NCI-H2196 treated with DMSO at 0.1 percent for 48 hours (cell line): ENCODE data around the gene ZP1.

Experiments used
- DNase-seq: peaks from one replicate; lab custom pipeline; 2025; ENCODE audit not compliant: unreplicated experiment; lab: John Stamatoyannopoulos, UW

The ZP1 gene

DNA sequence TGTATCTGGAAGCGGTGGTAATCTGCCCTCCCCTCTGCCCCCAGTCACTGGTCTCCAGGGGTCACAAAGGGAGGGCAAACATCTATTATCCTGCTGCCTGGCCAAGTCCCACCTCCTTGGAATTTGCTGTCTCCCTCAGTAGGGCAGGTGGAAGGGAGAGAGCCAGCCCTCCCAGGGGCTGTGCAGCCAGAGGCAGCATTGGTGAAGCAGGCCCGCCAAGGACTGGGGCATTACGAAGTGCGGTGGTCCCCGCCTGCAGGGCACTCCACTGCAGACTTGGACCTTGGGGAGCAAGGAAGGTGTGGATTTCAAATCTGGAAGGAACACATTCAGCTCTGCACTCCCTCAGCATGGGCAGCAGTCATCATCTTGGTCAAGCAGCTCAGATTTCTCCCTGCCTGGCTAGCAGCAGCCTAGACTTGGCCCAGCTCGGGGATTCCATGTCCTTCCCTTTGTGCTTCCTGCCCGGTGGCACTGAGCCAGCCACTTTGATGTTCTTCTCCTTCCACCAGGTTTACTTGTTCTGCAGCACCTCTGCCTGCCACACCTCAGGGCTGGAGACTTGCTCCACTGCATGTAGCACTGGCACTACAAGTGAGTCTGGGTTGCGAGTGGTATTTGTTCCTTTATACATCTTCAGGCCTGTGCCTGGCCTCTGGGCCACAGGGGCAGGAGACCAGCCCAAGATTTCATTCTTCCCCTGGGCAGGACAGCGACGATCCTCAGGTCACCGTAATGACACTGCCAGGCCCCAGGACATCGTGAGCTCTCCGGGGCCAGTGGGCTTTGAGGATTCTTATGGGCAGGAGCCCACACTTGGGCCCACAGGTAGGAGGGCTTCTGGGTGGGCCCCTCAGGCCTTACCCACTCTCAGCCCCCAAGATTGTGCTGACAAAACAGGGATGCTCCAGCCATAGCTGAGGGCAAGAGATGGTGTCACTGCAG lies 7.4 kb downstream of the ZP1 start:
- peak; percentile 32 for DNase-seq

DNA sequence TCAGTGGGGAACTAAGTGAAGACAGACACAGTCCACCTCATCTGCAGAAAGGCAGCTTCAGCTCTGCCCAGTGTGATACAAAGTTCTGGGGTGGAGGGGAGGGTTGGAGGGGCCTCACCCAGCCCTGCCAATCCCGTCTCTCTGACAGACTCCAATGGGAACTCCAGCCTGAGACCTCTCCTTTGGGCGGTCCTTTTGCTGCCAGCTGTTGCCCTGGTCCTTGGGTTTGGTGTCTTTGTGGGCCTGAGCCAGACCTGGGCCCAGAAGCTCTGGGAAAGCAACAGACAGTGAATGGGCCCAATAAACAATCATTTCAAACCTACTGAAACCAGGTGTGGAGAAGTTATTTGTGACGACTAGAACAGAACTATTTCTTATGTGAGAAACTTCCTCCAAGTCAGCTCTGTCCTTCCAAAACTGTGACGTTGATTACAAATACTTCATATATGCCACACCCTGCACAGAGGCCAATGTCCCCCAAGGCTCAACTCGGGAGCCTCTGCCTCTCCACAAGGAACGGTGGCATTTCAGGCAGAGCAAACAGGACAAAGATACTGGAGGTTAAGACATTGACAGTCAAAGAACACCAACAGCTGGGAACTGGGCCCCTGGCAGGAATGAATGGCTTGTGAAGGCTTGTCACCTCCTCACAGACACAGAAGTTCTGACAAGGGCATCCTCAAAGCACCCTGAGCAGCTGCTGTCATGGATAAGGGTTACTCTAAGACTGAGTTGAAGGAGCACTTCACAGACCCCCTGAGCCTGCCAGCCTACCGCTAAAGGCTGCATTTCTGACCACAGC lies 8.2 kb downstream of the ZP1 start:
- DNase-seq = no peak

DNA sequence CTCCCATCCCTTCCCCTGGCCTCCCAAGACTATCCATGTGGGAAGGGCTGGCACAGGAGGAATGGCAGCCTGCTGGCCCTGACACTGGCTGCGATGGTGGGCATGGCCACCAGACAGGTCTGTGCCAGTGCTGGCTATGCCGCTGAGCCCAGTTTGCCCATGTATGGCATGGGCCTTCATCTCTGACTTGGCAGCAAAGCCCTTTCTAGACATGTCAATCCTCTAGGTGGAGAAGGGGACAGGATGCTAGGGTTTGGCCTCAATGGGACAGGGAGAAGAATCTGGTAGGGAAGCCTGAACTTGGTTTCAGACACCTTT lies 8.8 kb downstream of the ZP1 start:
- no peak for DNase-seq

DNA sequence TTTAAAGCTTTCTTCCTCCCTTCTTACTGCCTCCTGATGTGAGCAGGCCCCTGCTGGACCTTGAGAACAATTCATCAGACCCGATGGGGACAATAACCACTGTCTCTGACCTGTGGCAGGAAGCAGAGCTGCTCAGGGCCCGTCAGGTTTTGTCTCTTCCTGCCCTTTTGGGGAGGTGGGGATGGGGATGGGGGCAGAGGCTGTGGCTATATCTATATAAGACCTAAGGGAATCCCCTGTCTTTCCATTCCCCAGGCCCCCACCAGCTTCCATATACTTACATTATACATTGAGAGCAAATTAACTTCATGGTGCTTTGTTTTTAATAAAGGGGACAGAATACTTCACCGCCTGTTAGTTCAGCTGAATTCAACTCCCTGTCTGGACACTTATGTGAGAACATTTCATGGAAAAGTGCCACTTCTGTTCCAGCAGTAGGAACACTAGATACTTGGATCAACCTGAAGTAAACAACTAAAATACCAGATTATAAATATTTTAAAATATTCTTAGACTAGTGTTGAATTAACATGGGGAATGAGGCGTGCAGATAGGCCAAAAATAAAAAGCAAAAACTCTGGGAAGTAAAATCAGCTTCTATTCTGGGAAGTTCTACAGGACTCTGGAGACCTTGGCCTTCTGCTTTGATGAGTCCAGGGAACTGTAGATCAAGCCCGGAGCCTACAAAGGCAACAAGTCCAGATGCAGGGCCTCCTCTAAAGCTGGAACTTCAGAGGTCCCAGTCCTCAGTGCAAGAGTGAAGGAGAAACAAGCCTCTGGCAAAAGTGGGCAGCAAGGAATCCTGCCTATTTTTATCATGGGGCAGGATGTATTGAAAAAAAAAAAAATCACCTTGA lies 11.1 kb downstream of the ZP1 start:
- no peak for DNase-seq

DNA sequence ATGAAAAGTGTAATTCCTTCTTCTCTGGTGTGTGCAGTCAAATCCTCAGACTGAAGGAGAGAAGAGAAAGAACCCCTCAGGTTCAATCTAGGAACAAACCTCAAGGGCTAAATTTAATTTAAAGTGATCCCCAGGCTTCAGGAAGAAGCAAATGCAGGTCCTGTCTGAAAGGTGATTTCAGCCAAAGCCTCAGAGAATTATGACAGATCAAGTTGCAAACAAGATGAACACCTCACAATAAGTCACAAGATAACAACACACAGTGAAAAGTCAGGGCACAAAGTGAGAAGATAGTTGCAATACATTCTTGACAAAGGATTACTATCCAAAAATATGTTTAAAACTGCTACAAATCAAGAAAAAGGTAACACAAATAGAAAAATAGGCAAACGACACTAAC lies 11.8 kb downstream of the ZP1 start:
- no peak for DNase-seq

DNA sequence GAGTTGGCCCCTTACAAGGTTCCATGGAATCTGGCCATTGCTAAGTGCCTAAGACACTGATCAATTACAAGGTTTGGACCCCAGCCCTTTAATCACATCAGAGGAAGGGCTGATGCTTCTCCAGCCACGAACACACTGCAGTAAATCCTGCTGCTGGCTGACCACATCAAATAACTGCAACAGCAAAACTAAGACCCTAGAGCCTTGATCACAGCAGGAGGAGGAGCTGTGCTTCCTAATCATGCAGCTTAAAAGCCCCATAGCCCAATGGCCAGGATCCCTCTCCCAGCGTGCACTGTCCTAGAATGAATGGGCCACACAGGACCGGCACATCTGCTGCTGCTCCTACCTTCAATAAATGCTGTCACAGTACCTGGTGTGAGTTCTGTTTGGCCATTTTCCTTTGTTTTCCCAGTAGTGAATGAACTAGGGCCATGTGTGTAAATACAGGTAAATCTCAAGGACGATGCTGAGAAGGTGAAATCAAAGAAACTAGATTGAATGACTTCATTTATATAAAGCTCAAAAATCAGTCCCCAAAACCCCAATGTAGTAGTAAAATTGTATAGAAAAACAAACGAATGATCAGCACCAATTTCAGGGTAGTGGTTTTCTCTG lies 12.7 kb downstream of the ZP1 start:
- no peak for DNase-seq

DNA sequence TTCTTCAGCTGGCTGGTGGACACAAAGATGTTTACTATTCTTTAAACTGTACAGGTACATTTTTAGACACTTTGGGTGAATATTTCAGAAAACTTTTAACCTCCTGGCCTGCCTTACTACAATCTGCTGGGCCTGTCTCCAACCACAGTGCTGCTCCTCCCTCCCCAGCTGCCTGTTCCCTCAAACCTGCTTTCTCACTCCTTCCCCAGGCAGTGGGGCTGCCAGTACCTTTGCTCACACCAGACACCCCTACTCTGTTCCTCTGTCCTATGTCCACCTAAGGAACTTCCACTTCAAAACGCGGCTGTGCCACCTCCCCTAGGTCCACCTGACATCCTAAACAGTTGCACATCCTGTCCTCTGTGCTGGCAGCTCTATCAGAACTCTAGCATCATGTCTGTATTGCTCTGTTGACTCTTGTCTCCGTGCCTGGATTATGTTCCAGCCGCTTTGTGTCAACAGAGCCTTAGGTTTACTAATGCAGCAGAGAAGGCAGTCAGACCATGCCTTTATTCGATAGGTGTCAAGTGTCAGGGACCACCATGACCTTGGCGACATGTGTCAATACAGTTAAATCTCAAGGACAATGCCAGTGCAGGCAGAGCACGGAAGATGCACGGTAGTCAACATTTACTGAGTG lies 13.4 kb downstream of the ZP1 start:
- DNase-seq = peak; percentile 45

DNA sequence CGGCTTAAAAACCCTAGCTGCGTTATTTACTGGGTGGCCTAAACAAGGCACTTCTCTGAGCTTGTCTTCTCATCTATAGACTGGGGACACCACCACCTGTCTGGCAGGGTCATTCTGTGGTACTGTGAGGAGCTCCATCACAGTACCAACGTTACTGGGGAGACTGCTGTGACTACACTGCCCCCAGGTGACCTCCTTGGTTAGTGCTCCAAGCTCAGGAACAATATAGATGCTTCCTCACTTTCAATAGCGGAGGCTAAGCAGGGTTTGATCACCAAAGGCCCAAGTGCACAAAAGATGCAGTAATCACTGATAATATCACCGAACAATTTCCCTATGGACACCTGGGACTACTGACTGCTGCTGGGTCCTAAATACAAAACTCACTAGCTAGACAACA lies 20.2 kb downstream of the ZP1 start:
- DNase-seq = peak; percentile 74

DNA sequence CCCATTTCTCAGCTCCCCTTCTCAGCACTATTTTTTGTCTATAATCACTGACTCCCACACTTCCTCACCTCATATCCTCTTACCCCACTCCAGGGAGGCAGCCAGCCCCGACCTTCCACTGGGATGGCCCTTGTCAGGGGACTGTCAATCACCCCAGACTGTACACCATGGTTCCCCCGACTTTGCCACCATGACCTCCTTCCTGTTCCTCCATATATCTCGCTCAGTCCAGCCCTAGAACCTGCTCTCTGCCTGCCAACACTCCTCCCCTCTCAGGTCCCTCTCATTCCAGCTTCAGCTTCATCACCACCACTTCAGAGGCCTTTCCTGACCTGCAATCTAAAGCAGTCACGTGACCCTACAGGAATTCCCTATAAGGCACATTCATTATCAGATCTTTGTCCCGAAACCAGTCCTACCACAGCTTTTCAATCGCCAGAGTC lies 22.5 kb downstream of the ZP1 start:
- DNase-seq = no peak

DNA sequence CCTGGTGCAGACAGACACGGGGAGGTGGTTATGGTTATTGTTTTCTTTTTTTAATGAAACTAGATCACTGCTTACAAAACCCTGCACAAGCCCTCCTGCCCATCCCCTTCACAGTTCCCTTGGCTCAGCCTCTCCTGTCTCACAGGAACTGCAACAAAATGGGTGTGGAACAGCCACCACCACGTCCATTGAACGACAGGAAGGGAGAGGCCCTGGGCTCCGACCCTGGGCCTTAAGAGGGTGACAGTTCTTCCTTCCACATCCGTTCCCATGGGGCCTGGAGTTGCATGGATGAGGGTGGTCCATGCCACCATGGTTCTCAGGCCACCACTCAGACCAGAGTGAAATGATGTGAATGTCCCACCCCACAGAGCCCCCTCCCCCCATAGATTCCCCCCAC lies 23.4 kb downstream of the ZP1 start:
- no peak for DNase-seq

DNA sequence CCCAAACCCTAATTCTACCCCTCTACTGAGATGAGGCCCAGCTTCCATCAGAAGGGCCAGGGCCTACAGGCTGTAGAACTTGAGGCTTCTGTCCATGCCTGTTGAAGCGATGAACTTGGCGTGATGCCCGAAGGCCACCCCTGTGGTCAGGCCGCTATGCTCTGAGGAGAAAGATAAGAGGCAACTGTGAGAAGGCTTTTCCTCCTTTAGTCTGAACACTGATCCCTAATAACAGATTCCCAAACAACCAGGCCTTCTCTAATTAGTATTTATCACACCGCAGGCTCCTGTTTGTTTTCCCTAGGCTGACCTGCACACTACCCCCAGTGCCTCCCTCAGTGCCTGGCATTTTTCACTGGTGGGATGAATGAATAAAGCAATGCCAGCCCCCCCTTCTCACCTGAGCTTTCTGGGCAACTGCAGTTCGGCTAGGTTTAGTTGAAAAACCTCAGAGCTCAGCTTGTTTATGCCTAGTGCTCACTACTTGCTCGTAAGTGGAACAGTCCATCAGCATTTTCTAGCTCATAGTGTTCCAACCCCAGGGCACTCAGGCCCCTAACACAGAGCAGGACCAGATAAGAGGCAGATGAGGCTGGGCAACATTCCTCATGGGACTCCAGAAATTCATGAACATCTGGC lies 23.9 kb downstream of the ZP1 start:
- no peak for DNase-seq

DNA sequence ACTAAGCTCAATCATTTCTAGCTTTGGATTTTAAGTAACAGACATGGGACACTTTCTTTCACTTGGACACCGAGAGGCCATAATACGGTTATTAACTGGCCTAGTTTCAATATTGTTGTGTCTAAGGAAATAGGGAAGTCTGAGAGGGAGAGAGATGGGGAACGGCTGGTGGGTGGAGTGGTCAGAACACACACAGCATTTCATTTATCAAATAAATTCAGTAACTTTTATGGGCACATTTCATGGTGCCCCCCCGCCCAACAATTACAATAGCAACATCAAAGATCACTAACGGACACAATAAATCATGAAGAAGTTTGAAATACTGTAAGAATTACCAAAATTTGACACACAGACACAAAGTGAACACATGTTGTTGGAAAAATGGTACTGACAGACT lies 28.3 kb downstream of the ZP1 start:
- no peak for DNase-seq

DNA sequence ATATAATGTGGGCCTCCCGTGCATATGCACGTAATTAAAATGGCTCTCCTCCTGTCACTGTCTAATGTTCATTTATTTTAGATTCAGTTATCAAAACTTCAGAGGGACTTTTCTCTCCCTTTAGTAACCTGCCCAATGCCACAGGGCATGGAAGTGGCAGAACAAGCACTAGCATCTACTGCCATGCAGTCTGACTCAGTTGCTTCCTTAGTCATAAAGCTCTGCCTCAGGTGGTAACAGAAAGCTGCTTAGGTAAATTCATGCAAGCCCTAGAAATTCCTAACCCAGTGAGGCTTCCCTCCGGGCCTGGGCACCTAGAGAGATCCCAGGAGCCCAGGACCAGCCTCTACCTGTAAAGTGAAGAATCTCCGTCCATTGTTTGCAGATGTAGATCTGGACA lies 30.2 kb downstream of the ZP1 start:
- DNase-seq = no peak

DNA sequence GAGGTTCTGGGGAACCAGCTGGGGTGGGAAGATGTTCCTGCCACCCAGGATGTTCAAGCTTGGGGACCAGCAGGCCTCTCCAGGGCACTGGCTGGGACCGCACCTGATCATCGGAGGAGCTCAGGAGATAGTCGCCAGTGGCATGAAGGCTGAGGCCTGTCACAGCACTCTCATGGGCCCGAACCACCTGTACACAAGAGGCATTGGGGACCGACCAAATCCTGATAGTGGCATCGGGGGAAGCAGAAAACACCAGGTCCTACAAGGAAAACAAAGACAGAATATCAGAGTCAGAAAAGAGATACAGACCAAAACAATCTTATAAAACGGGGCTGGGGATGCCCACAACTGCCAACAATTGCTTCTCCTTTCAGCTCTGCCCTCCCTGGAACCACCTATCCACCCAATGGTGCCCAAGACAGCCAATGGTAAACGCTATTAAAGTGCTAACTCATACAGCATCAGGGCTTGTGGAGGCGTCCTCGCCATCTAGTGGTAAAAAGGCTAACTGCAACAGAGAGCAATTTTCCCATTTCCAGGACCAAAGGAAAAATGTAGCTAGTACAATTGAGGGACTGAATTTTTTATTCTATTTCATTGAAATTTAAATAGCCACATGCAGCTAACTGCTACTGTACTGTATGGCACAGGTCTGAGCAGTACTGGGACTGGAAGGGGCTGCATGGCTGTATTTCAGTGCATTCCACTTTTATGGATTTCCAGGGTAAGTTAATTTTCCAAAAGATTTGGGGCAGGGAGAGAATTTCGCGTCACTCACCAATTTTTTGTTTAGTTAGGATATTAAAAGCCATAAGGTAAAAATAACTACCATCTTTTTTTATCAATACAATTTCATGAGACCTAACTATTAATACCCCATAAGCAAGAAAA lies 31.9 kb downstream of the ZP1 start:
- peak; percentile 40 for DNase-seq

DNA sequence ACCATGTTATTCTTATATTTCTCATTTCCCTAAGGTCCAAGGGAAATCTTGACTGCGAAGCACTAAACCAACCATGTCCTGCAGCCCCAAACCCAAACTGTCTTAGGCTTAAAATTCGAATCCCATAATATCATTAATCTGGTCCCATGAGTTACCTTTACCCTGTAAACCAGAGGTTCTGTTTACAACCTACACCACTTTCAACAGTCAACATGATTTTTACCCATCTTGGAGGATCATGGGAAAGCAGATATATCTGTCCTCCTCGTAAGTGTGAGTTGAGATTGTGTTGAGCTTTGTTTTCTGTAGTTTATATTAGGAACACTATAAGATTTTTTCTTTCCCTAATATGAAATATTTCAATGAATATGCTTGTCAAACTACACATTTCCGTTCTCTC lies 32.6 kb downstream of the ZP1 start:
- no peak for DNase-seq

DNA sequence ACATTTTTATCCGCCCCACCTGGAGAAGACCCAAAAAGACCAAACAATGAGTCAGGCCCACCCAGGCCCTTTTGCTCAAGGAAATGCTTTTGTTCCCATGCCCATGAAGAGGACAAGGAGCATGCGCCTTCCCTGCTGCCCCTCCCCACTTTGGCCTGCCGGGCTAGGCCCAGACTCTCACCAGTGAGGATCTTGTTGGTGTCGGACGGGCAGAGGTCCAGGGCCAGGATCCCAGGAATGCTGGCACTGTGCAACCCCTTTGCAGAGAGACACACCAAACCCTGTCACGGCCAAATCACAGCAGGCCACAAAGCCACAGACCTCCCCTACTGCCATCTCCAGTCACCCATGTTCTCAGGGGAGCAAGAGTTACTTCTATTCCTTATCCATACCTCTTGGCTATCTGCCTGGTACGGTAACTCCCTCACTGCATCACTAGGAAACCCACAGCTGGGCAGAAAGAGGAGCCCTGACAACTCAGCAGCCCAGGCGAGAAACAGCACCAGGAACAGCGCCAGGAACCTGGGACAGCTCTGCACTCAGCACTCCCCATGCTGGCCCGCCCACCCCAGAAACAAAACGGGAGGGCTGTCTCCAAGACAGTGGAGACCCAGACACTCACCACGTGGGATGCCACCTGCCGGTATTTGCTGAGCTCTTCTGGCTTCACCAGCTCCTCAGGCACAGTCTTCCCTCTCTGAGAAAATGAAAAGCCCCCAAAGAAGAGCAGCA lies 33.5 kb downstream of the ZP1 start:
- DNase-seq = no peak

DNA sequence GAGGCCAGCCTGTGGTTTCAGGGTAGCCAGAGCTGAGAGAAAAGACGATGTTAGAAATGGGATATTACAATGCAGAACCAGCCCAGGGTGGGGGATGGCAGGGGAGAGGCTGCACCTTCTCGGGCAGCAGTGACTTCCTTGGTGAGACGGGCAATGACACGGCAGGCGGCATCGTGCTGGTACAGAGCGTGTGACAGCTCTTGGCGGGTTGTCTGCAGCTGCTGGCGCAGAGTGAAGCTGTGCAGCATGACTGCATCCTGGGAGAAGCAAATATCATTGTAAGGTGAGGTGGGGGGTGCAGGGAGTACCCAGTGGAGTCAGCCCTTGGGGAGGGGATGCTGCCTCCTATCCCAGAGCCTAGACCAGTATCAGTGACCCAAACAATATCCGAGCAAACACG lies 35.3 kb downstream of the ZP1 start:
- DNase-seq = no peak

DNA sequence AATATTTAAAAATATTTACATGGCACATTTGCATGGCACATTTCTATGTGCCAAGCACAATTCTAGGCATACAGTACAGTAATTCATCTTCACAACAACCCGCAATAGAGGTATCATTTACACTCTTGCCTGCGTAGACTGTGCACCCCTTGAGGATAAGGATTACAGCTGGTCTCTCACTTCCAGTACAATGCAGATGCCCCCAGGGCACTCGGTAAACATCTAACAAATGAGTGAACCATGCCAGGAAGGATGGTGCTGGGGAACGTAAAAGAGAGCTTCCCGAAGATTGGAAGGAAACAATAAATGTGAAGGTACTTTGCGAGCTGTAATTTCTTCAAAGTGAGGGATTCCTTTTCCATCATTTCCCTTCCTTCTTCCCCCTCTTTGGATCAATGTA lies 37.7 kb downstream of the ZP1 start:
- DNase-seq = no peak
